H9 (cell line): Measurements from ENCODE around the gene CABP4. TPM values are rescaled to one million over a fixed set of nuclear protein-coding genes. Genes with fewer than 3 reads are reported as not detected.

Experiments used
- DNase-seq: peaks from one replicate; pipeline ENCODE4 v3.0.0-alpha.2; 2017
- H2AFZ ChIP-seq: one replicate; pipeline ENCODE4 v1.6.1; 2013; ENCODE audit warnings: mild to moderate bottlenecking, low read length, control low read depth, moderate library complexity
- H2AK5ac ChIP-seq: 2 replicates; pipeline ENCODE4 v1.6.1; 2013; ENCODE audit warnings: low read length, control low read depth, mixed read lengths; ENCODE audit not compliant: insufficient read length
- H2BK120ac ChIP-seq: one replicate; pipeline ENCODE4 v1.6.1; 2013; ENCODE audit warnings: low read depth, mild to moderate bottlenecking, low read length, control low read depth, inconsistent platforms; ENCODE audit not compliant: poor library complexity, severe bottlenecking
- H2BK12ac ChIP-seq: 2 replicates; pipeline ENCODE4 v1.6.1; 2013; ENCODE audit warnings: low read length, control low read depth, mixed read lengths, low read depth; ENCODE audit not compliant: insufficient read length
- H2BK15ac ChIP-seq: 2 replicates; pipeline ENCODE4 v1.6.1; 2013; ENCODE audit warnings: low read depth, low read length, control low read depth
- H2BK20ac ChIP-seq: one replicate; pipeline ENCODE4 v1.6.1; 2013; ENCODE audit warnings: low read depth, mild to moderate bottlenecking, low read length, control low read depth, inconsistent platforms; ENCODE audit not compliant: poor library complexity, severe bottlenecking
- H2BK5ac ChIP-seq: 2 replicates; pipeline ENCODE4 v1.6.1; 2013; ENCODE audit warnings: low read length, control low read depth, mixed read lengths; ENCODE audit not compliant: insufficient read length
- H3K14ac ChIP-seq: 2 replicates; pipeline ENCODE4 v1.6.1; 2013; ENCODE audit warnings: low read length, control low read depth; ENCODE audit not compliant: insufficient read depth
- H3K18ac ChIP-seq: 2 replicates; pipeline ENCODE4 v1.6.1; 2013; ENCODE audit warnings: low read depth, mild to moderate bottlenecking, mixed read lengths, low read length, control low read depth; ENCODE audit not compliant: insufficient read length
- H3K23ac ChIP-seq: 2 replicates; pipeline ENCODE4 v1.6.1; 2013; ENCODE audit warnings: low read length, control low read depth, mixed read lengths, low read depth; ENCODE audit not compliant: insufficient read length
- H3K23me2 ChIP-seq: 2 replicates; pipeline ENCODE4 v1.6.1; 2013; ENCODE audit warnings: low read depth, mild to moderate bottlenecking, mixed read lengths, low read length, control low read depth; ENCODE audit not compliant: insufficient read length, poor library complexity, severe bottlenecking
- H3K27ac ChIP-seq: 2 replicates; pipeline ENCODE4 v1.5.1; 2013; ENCODE audit warnings: low read length, control low read depth, mixed read lengths, low read depth; ENCODE audit not compliant: insufficient read length
- H3K27me3 ChIP-seq: 2 replicates; pipeline ENCODE4 v1.6.1; 2013; ENCODE audit warnings: low read length, control low read depth, inconsistent platforms; ENCODE audit not compliant: insufficient read depth
- H3K4ac ChIP-seq: 2 replicates; pipeline ENCODE4 v1.6.1; 2013; ENCODE audit warnings: low read depth, mild to moderate bottlenecking, control low read depth, inconsistent platforms, low read length, moderate library complexity
- H3K4me1 ChIP-seq: 2 replicates; pipeline ENCODE4 v1.6.1; 2013; ENCODE audit warnings: low read length, control low read depth, inconsistent platforms; ENCODE audit not compliant: insufficient read depth
- H3K4me2 ChIP-seq: 2 replicates; pipeline ENCODE4 v1.6.1; 2013; ENCODE audit warnings: low read length, control low read depth, mixed read lengths; ENCODE audit not compliant: insufficient read length, insufficient read depth
- H3K56ac ChIP-seq: 2 replicates; pipeline ENCODE4 v1.6.1; 2013; ENCODE audit warnings: low read depth, mild to moderate bottlenecking, mixed read lengths, low read length, control low read depth; ENCODE audit not compliant: insufficient read length
- H3K79me1 ChIP-seq: 2 replicates; pipeline ENCODE4 v1.6.1; 2013; ENCODE audit warnings: low read depth, mild to moderate bottlenecking, moderate library complexity, low read length, control low read depth, inconsistent platforms; ENCODE audit not compliant: insufficient read depth, poor library complexity, severe bottlenecking
- H3K79me2 ChIP-seq: 2 replicates; pipeline ENCODE4 v1.6.1; 2013; ENCODE audit warnings: low read length, control low read depth, inconsistent platforms; ENCODE audit not compliant: insufficient read depth
- H3K9ac ChIP-seq: 2 replicates; pipeline ENCODE4 v1.6.1; 2013; ENCODE audit warnings: low read length, control low read depth, mixed read lengths; ENCODE audit not compliant: insufficient read length; ENCODE audit errors: extremely low read depth
- H3K9me3 ChIP-seq: one replicate; pipeline ENCODE4 v1.6.1; 2013; ENCODE audit warnings: low read depth, low read length, inconsistent platforms; ENCODE audit not compliant: control insufficient read depth
- H3T11ph ChIP-seq: one replicate; pipeline ENCODE4 v1.6.1; 2013; ENCODE audit warnings: mild to moderate bottlenecking, low read length, control low read depth, inconsistent platforms
- H4K20me1 ChIP-seq: one replicate; pipeline ENCODE4 v1.6.1; 2013; ENCODE audit not compliant: control insufficient read depth, insufficient read length, insufficient read depth
- H4K5ac ChIP-seq: 2 replicates; pipeline ENCODE4 v1.6.1; 2013; ENCODE audit warnings: low read depth, mild to moderate bottlenecking, mixed read lengths, low read length, control low read depth; ENCODE audit not compliant: insufficient read length
- H4K8ac ChIP-seq: replicated peaks from 2 replicates; pipeline ENCODE4 v1.6.1; 2013; ENCODE audit warnings: low read length, control low read depth, mixed read lengths, low read depth; ENCODE audit not compliant: insufficient read length
- H4K91ac ChIP-seq: 2 replicates; pipeline ENCODE4 v1.6.1; 2013; ENCODE audit warnings: low read depth, mild to moderate bottlenecking, moderate library complexity, mixed read lengths, low read length, control low read depth; ENCODE audit not compliant: insufficient read length
- H3K27ac Mint-ChIP-seq, 3 experiments: 2 replicates in 2 of 3; 3 replicates in 1 of 3; pipeline ENCODE4 v1.8.0; 2020 to 2021; ENCODE audit warnings: mixed read lengths in 3 of 3, mild to moderate bottlenecking in 1 of 3, moderate library complexity in 1 of 3
- H3K27me3 Mint-ChIP-seq: 2 replicates; pipeline ENCODE4 v1.8.0; 2021; ENCODE audit warnings: low read depth, mild to moderate bottlenecking, moderate library complexity, mixed read lengths
- H3K36me3 Mint-ChIP-seq, 3 experiments: 2 replicates in 2 of 3; 3 replicates in 1 of 3; pipeline ENCODE4 v1.8.0; 2020 to 2021; ENCODE audit warnings: low read depth in 3 of 3, mixed read lengths in 3 of 3; ENCODE audit not compliant: insufficient read depth in 1 of 3
- H3K4me1 Mint-ChIP-seq, 2 experiments: 2 replicates each; pipeline ENCODE4 v1.8.0; 2020; ENCODE audit warnings: mixed read lengths in 2 of 2
- H3K4me3 Mint-ChIP-seq, 2 experiments: 2 replicates in 1 of 2; 3 replicates in 1 of 2; pipeline ENCODE4 v1.8.0; 2020 to 2021; ENCODE audit warnings: mild to moderate bottlenecking in 2 of 2, mixed read lengths in 2 of 2, moderate library complexity in 1 of 2
- H3K9me3 Mint-ChIP-seq, 2 experiments: 2 replicates in 1 of 2; 3 replicates in 1 of 2; pipeline ENCODE4 v1.8.0; 2020; ENCODE audit warnings: mild to moderate bottlenecking in 2 of 2, mixed read lengths in 2 of 2, moderate library complexity in 1 of 2
- WGBS: extraction: QIAGEN DNeasy Blood & Tissue Kit; methylation state at CpG from one replicate; pipeline ENCODE4 v1.1.7; 2013; ENCODE audit warnings: missing lambda C conversion rate, low lambda C conversion rate, mixed read lengths; ENCODE audit not compliant: insufficient read length; ENCODE audit errors: extremely low coverage; 5-methylcytosine and 5-hydroxymethylcytosine counted together
- total RNA-seq: library from RNA; stranded (reverse); gene quantifications from 2 replicates; pipeline ENCODE4 v1.2.1, GENCODE V29; 2021
- TF ChIP-seq, protein P1 (sequence below): fragments of 200-600 bp; sonication (generic); conservative IDR thresholded peaks from 3 replicates; pipeline ENCODE4 v1.8.0; 2021; ENCODE audit warnings: antibody characterized with exemption, mild to moderate bottlenecking

The CABP4 gene
- total RNA-seq, 1 experiment from 2014 or later = not detected

DNA sequence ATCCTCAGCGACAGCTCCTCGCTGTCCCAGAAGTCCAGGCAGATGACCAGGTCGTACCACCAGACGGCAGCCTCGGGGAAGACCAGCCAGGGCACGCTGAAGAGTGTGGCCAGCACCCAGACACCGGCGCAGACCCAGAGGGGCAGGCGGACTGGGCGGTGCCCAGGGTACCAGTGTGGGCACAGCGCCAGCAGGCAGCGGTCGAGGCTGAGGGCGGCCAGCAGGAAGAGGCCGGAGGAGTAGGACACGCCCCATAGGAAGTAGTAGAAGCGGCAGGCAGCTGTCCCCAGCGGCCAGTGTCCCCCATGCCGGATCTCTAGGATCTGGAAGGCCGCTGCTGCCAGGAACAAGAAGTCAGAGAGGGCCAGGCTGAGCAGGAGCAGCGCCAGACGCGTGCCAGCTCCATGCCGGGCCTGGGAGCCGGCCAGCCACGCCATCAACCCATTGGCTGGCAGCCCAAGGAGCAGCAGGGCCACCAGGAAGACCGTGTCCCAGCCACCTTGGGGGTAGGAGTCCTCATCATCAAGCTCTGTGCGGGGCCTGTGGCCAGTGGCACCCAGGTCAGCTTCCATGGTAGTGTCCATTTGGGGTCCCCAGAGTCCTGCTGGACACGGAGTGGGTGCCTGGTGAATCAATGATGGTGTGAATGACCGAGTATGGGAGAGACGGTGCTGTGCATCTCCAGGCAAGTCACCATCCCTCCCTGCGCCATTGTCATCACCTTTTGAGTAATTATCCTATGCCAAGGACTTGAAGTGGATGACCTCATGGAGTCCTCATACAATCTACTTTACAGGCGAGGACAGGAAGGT is 2.8 kb upstream of the CABP4 start, which contains the start of gene GPR152:
GPR152 (minus strand) TSS at position 589 of the 812 bp plus-strand sequence; CDS start at position 584, 5 bp downstream.
- H2BK120ac ChIP-seq = no peak within 1 kb of the TSS
- WGBS = no CpG with 5 or more reads among the region's 33 CpGs
- DNase-seq = no peak
- no peak within 1 kb of the TSS for H3K23ac ChIP-seq
- H2AK5ac ChIP-seq = no peak within 1 kb of the TSS
- Mint-ChIP-seq H3K27ac (peak within 1 kb of the TSS in 1 of 3 experiments; percentile 68; a peak in 1 of 7 replicates), H3K9me3 (no peaks in the 10 kb centered on the region; a peak in 1 of 5 replicates), H3K4me1 (0 out of 4 replicates have a peak, but pooled peaks cover 2 to 4% of the 10 kb centered on the region in 2 experiments), H3K4me3 (peak within 1 kb of the TSS in 1 of 2 experiments; percentile 45; a peak in 1 of 5 replicates), H3K36me3 (no peaks in the 10 kb centered on the region; a peak in 1 of 7 replicates), H3K27me3 (peaks cover 13% of the 10 kb centered on the region)
- H3K23me2 ChIP-seq = peaks cover 5% of the 10 kb centered on the region
- no peaks in the 10 kb centered on the region for H3K79me1 ChIP-seq
- H3K9ac ChIP-seq = no peak within 1 kb of the TSS
- H4K91ac ChIP-seq = no peak within 1 kb of the TSS
- no peak within 1 kb of the TSS for H3K4me2 ChIP-seq
- H3K4ac ChIP-seq = no peak within 1 kb of the TSS
- no peak within 1 kb of the TSS; the same call in 1 of the 2 replicates for H3K14ac ChIP-seq
- H3K27ac ChIP-seq = no peak within 1 kb of the TSS
- H2BK15ac ChIP-seq = no peak within 1 kb of the TSS
- no peak within 1 kb of the TSS for H2BK20ac ChIP-seq
- H3K27me3 ChIP-seq = no peaks in the 10 kb centered on the region
- H3T11ph ChIP-seq = no peak within 1 kb of the TSS
- H3K56ac ChIP-seq = no peak within 1 kb of the TSS
- no peaks in the 10 kb centered on the region for H3K79me2 ChIP-seq
- TF ChIP-seq, protein P1, sequence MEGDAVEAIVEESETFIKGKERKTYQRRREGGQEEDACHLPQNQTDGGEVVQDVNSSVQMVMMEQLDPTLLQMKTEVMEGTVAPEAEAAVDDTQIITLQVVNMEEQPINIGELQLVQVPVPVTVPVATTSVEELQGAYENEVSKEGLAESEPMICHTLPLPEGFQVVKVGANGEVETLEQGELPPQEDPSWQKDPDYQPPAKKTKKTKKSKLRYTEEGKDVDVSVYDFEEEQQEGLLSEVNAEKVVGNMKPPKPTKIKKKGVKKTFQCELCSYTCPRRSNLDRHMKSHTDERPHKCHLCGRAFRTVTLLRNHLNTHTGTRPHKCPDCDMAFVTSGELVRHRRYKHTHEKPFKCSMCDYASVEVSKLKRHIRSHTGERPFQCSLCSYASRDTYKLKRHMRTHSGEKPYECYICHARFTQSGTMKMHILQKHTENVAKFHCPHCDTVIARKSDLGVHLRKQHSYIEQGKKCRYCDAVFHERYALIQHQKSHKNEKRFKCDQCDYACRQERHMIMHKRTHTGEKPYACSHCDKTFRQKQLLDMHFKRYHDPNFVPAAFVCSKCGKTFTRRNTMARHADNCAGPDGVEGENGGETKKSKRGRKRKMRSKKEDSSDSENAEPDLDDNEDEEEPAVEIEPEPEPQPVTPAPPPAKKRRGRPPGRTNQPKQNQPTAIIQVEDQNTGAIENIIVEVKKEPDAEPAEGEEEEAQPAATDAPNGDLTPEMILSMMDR = no peak
- H3K18ac ChIP-seq = no peak within 1 kb of the TSS
- H2BK12ac ChIP-seq = no peak within 1 kb of the TSS
- H2AFZ ChIP-seq = no peak within 1 kb of the TSS
- H3K9me3 ChIP-seq = no peaks in the 10 kb centered on the region
- no peaks in the 10 kb centered on the region for H3K4me1 ChIP-seq
- H4K5ac ChIP-seq = no peak within 1 kb of the TSS
- no peaks in the 10 kb centered on the region for H4K20me1 ChIP-seq
- H4K8ac ChIP-seq = no peak within 1 kb of the TSS
- H2BK5ac ChIP-seq = no peak within 1 kb of the TSS
